Endothelial cell (in vitro differentiated cells): ENCODE data around the gene NRCAM. TPM values are rescaled to one million over a fixed set of nuclear protein-coding genes. Genes with fewer than 3 reads are reported as not detected.

Source experiments
- DNase-seq: peaks from one replicate; pipeline ENCODE4 v3.0.0; 2021; ENCODE audit warnings: low spot score
- H3K27ac Mint-ChIP-seq: one replicate; pipeline ENCODE4 v1.8.0; 2021; ENCODE audit warnings: mixed read lengths, inconsistent platforms; ENCODE audit not compliant: unreplicated experiment
- H3K27me3 Mint-ChIP-seq: one replicate; pipeline ENCODE4 v1.8.0; 2021; ENCODE audit warnings: mild to moderate bottlenecking, moderate library complexity, mixed read lengths, inconsistent platforms; ENCODE audit not compliant: unreplicated experiment
- H3K36me3 Mint-ChIP-seq: one replicate; pipeline ENCODE4 v1.8.0; 2021; ENCODE audit warnings: mild to moderate bottlenecking, low read depth, mixed read lengths, inconsistent platforms; ENCODE audit not compliant: unreplicated experiment
- H3K4me1 Mint-ChIP-seq: one replicate; pipeline ENCODE4 v1.8.0; 2021; ENCODE audit warnings: mild to moderate bottlenecking, mixed read lengths, inconsistent platforms; ENCODE audit not compliant: unreplicated experiment
- H3K4me3 Mint-ChIP-seq: one replicate; pipeline ENCODE4 v1.8.0; 2021; ENCODE audit warnings: mild to moderate bottlenecking, mixed read lengths, inconsistent platforms; ENCODE audit not compliant: unreplicated experiment
- H3K9me3 Mint-ChIP-seq: one replicate; pipeline ENCODE4 v1.8.0; 2021; ENCODE audit warnings: mixed read lengths, inconsistent platforms; ENCODE audit not compliant: unreplicated experiment
- CTCF ChIP-seq: fragments of 200-600 bp; sonication (generic); IDR thresholded peaks from one replicate; pipeline ENCODE4 v1.5.0; 2021; ENCODE audit warnings: antibody characterized with exemption; ENCODE audit not compliant: unreplicated experiment
- total RNA-seq: library from RNA; stranded (reverse); fragmentation: NEBNext Ultra II Directional; extraction: Animal tissue kit (Norgen Biotek cat#: 25700); gene quantifications from one replicate; pipeline ENCODE4 v1.2.1, GENCODE V29; 2021; ENCODE audit not compliant: unreplicated experiment

NRCAM gene
- total RNA-seq, 1 donor from 2014 or later, result 2.2 TPM

- TF ChIP-seq CTCF, result no peak
- H3K9me3 Mint-ChIP-seq, result no peaks in the 10 kb centered on the region
- no peaks in the 10 kb centered on the region for H3K36me3 Mint-ChIP-seq
- no peak overlapping the region for H3K4me3 Mint-ChIP-seq
- no peaks in the 10 kb centered on the region for H3K27me3 Mint-ChIP-seq
- H3K27ac Mint-ChIP-seq, result no peak overlapping the region
- no peak for DNase-seq
- peaks cover 19% of the 10 kb centered on the region for H3K4me1 Mint-ChIP-seq
Measured at GRCh38 chr7:108137993-108138392, 318.2 kb downstream of the NRCAM start.

- H3K27ac Mint-ChIP-seq, result no peak overlapping the region
- H3K27me3 Mint-ChIP-seq, result no peaks in the 10 kb centered on the region
- H3K4me3 Mint-ChIP-seq, result no peak overlapping the region
- H3K4me1 Mint-ChIP-seq, result peaks cover 21% of the 10 kb centered on the region
- H3K9me3 Mint-ChIP-seq, result no peaks in the 10 kb centered on the region
- H3K36me3 Mint-ChIP-seq, result no peaks in the 10 kb centered on the region
- no peak for DNase-seq
- TF ChIP-seq CTCF, result no peak
Measured at GRCh38 chr7:108137040-108137439, 319.2 kb downstream of the NRCAM start.

GRCh38 chr7:108136191-108136688 is 320.0 kb downstream of the NRCAM start:
- H3K27me3 Mint-ChIP-seq, result no peaks in the 10 kb centered on the region
- no peaks in the 10 kb centered on the region for H3K9me3 Mint-ChIP-seq
- H3K4me1 Mint-ChIP-seq, result peaks cover 15% of the 10 kb centered on the region
- no peak for TF ChIP-seq CTCF
- no peak for DNase-seq
- no peaks in the 10 kb centered on the region for H3K36me3 Mint-ChIP-seq
- H3K4me3 Mint-ChIP-seq, result no peak overlapping the region
- no peak overlapping the region for H3K27ac Mint-ChIP-seq

- Mint-ChIP-seq H3K27ac (no peak overlapping the region), H3K4me1 (peaks cover 15% of the 10 kb centered on the region), H3K9me3 (no peaks in the 10 kb centered on the region), H3K27me3 (no peaks in the 10 kb centered on the region), H3K4me3 (no peak overlapping the region), H3K36me3 (no peaks in the 10 kb centered on the region)
- no peak for DNase-seq
- TF ChIP-seq CTCF, result no peak
Measured at GRCh38 chr7:108135446-108136190, 320.6 kb downstream of the NRCAM start.

DNA sequence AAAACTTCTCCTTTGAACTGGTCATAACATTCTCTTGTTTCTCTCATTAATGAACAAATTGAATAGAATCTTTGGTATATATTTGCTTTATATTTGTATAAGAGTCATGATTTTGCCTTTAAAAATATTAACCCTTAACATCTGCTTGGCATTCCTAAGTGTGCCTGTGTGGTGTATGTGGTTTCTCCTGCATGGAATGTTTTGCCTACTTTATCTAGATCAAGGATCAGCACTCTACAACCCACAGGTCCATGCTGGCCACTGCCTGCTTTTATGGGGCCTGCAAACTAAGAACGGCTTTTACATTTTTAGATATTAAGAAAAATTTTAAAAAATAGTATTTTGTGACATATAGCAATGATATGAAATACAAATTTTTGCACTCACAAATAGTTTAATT is 321.8 kb downstream of the NRCAM start:
- Mint-ChIP-seq H3K9me3 (no peaks in the 10 kb centered on the region), H3K27ac (no peak overlapping the region), H3K4me3 (no peak overlapping the region), H3K36me3 (no peaks in the 10 kb centered on the region), H3K4me1 (peaks cover 13% of the 10 kb centered on the region), H3K27me3 (no peaks in the 10 kb centered on the region)
- TF ChIP-seq CTCF, result no peak
- no peak for DNase-seq
